ENCODE measurements around the gene ROBO2. TPM values are rescaled to one million over a fixed set of nuclear protein-coding genes. Genes with fewer than 3 reads are reported as not detected.

The ROBO2 gene
- total and polyA plus RNA-seq, 7 donors = 0.23 to 2.9 (median 0.38) TPM; not detected in 1

- no peaks in the 10 kb centered on the region for H3K36me3 ChIP-seq
- no peaks in the 10 kb centered on the region for H3K4me1 ChIP-seq
- H3K9me3 ChIP-seq = no peaks in the 10 kb centered on the region
- H3K4me3 ChIP-seq = no peak overlapping the region
- no peak for DNase-seq
- no peak overlapping the region for H3K27ac ChIP-seq
- intact Hi-C loops (cut with DNase I) = no loop called here
- TF ChIP-seq, protein P1, sequence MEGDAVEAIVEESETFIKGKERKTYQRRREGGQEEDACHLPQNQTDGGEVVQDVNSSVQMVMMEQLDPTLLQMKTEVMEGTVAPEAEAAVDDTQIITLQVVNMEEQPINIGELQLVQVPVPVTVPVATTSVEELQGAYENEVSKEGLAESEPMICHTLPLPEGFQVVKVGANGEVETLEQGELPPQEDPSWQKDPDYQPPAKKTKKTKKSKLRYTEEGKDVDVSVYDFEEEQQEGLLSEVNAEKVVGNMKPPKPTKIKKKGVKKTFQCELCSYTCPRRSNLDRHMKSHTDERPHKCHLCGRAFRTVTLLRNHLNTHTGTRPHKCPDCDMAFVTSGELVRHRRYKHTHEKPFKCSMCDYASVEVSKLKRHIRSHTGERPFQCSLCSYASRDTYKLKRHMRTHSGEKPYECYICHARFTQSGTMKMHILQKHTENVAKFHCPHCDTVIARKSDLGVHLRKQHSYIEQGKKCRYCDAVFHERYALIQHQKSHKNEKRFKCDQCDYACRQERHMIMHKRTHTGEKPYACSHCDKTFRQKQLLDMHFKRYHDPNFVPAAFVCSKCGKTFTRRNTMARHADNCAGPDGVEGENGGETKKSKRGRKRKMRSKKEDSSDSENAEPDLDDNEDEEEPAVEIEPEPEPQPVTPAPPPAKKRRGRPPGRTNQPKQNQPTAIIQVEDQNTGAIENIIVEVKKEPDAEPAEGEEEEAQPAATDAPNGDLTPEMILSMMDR (IDR thresholded peaks at IDR 0.05) = no peak
- TF ChIP-seq EP300 (IDR thresholded peaks at IDR 0.05) = no peak
- TF ChIP-seq POLR2A (IDR thresholded peaks at IDR 0.05) = no peak
- no peak for TF ChIP-seq POLR2AphosphoS5 (IDR thresholded peaks at IDR 0.05)
- no peaks in the 10 kb centered on the region for H3K27me3 ChIP-seq
These were observed 406.9 kb downstream of the ROBO2 start for GRCh38 chr3:77446761-77447160.

GRCh38 chr3:77449459-77450350 is 409.8 kb downstream of the ROBO2 start:
- Histone ChIP-seq H3K4me1 (no peaks in the 10 kb centered on the region), H3K36me3 (no peaks in the 10 kb centered on the region), H3K9me3 (no peaks in the 10 kb centered on the region), H3K27me3 (no peaks in the 10 kb centered on the region), H3K27ac (no peak overlapping the region), H3K4me3 (no peak overlapping the region)
- intact Hi-C loops (cut with DNase I) = no loop called here
- DNase-seq = no peak
- TF ChIP-seq EP300 (IDR thresholded peaks at IDR 0.05) (no peak), POLR2A (IDR thresholded peaks at IDR 0.05) (no peak), POLR2AphosphoS5 (IDR thresholded peaks at IDR 0.05) (no peak)
- TF ChIP-seq, protein P1 (IDR thresholded peaks at IDR 0.05) = no peak
- WGBS, 2 donors = 52 to 62% methylated on average over 6 of the region's 6 CpGs

DNA sequence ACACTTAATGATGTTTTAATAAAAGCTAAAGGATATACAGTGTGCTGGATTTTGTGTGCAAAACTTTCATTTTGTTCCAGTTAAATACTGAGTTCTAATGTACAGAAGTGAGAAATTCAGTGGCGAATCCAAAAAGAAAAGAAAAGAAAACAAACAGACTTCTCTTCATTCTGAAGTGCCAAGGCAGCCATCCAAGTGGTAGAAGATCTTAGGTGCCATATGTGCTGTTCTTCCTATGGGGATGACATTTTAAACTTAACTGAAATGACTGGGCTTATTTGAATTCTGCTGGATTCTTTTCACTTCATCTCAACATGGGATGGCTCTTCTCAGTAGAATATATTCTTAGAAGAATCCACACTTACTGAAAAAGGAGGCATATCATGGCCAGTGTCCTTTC is 416.5 kb downstream of the ROBO2 start:
- no peak for TF ChIP-seq POLR2AphosphoS5 (IDR thresholded peaks at IDR 0.05)
- TF ChIP-seq, protein P1 (IDR thresholded peaks at IDR 0.05) = no peak
- H3K9me3 ChIP-seq = no peaks in the 10 kb centered on the region
- no peaks in the 10 kb centered on the region for H3K27me3 ChIP-seq
- no peak overlapping the region for H3K27ac ChIP-seq
- no peak for DNase-seq
- no peak overlapping the region for H3K4me3 ChIP-seq
- no peaks in the 10 kb centered on the region for H3K36me3 ChIP-seq
- no peaks in the 10 kb centered on the region for H3K4me1 ChIP-seq
- 0% methylated on average over 1 of the region's 1 CpG for WGBS, 2 donors
- intact Hi-C loops (cut with DNase I) = no loop called here

DNA sequence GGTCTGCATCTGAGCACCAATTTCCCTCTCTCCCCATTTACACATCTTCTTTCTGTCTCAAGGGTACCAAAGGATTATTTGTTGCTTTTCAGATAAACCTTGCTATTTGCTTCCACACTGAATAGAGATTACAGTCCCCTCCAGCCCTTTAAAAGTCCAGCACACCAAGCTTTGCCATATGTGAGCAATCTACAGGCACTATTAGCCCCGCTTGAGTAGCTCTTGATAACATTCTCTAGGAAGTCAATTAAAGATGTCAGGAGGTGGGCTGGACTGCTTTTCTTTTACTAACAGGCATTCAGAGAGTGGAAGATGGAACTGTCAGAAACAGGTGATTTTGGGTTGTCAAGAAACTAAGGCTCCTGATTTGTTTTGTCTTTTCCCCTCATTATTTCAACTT is 417.0 kb downstream of the ROBO2 start:
- Histone ChIP-seq H3K27me3 (no peaks in the 10 kb centered on the region), H3K9me3 (no peaks in the 10 kb centered on the region), H3K36me3 (no peaks in the 10 kb centered on the region), H3K27ac (no peak overlapping the region), H3K4me1 (no peaks in the 10 kb centered on the region), H3K4me3 (no peak overlapping the region)
- 78 to 84% methylated on average over 1 of the region's 1 CpG for WGBS, 2 donors
- TF ChIP-seq POLR2A (IDR thresholded peaks at IDR 0.05) = no peak
- no peak for TF ChIP-seq POLR2AphosphoS5 (IDR thresholded peaks at IDR 0.05)
- TF ChIP-seq EP300 (IDR thresholded peaks at IDR 0.05) = no peak
- TF ChIP-seq, protein P1 (IDR thresholded peaks at IDR 0.05) = no peak
- DNase-seq = no peak
- intact Hi-C loops (cut with DNase I) = no loop called here
